Measurements from ENCODE around the gene ZNF26. TPM values are rescaled to one million over a fixed set of nuclear protein-coding genes. Genes with fewer than 3 reads are reported as not detected.

ZNF26 gene
- total RNA-seq, 4 donors from 2014 or later = 6.7 to 9.8 (median 9.2) TPM

DNA sequence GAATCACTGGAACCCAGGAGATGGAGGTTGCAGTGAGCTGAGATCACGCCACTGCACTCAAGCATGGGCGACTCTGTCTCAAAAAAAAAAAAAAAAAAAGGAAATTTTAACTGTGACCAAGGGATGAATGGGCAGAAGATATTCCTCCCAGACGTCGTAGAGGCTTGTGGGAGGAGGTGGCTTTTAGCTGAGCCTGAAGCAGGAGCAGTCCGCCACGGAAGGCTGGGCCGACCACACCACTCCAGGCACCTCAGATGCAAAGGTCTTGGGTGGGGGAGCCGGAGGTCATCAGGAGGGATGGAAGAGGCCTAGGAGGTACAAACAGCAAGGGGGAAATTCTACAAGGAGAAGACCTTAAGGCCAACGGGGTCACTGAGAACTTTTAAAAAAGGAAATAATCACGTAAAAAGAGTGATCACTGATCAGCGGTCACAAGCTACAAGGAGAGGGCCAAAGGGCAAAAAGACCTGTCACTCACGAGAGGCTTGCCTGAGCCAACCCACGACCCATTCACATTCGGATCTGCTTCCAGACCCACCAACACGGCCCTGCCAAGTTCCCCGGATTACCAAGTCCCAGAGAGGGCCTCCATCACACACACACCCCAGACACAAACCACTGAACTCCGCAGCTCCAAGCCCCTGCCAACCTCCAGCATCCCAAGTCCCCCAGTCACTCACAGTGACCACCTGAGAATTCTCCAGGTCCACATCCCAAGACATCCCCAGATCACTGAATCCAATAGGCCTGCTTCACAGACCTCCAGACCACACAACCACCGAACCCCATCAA is 33.6 kb upstream of the ZNF26 start:
- H3K4me3 ChIP-seq = no peak overlapping the region
- H3K27me3 ChIP-seq = no peaks in the 10 kb centered on the region
- peaks cover 0 to 30% (median 5%) of the 10 kb centered on the region in 3 donors for H3K4me1 ChIP-seq
- H3K36me3 ChIP-seq = peaks cover 0 to 29% of the 10 kb centered on the region in 2 donors
- H3K9me3 ChIP-seq = peaks cover 0 to 51% (median 0%) of the 10 kb centered on the region in 3 donors
- TF ChIP-seq POLR2A (IDR thresholded peaks at IDR 0.05) (no peak), CTCF (IDR thresholded peaks at IDR 0.05) (no peak), EP300 (IDR thresholded peaks at IDR 0.05) (no peak), POLR2AphosphoS5 (IDR thresholded peaks at IDR 0.05) (no peak)
- no peak for ATAC-seq
- no peak overlapping the region for H3K27ac ChIP-seq
- 94 to 96% methylated on average over 8 to 17 of the region's 18 CpGs for WGBS, 2 donors (ENCODE audit: low coverage in 1 of 2)

DNA sequence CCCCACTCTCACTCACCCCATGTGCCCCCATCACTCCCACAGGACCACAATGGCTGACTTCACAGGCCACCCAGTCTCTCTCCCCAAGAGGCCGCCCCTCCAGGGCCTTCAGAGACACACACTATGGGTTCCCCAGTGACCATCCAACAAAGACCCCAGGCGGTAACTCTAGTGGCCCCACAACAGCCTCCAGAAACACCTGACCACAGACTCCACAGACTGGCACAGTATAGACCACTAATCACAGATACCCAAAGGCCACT is 33.1 kb upstream of the ZNF26 start:
- peaks cover 0 to 46% (median 0%) of the 10 kb centered on the region in 3 donors for H3K9me3 ChIP-seq

GRCh38 chr12:132953771-132954170 is 32.4 kb upstream of the ZNF26 start:
- no peak for TF ChIP-seq POLR2A (IDR thresholded peaks at IDR 0.05)
- TF ChIP-seq CTCF (IDR thresholded peaks at IDR 0.05) = no peak
- TF ChIP-seq POLR2AphosphoS5 (IDR thresholded peaks at IDR 0.05) = no peak
- TF ChIP-seq EP300 (IDR thresholded peaks at IDR 0.05) = no peak
- peaks cover 0 to 39% (median 2%) of the 10 kb centered on the region in 3 donors for H3K9me3 ChIP-seq
- ATAC-seq = no peak
- no peaks in the 10 kb centered on the region for H3K27me3 ChIP-seq
- no peak overlapping the region for H3K27ac ChIP-seq
- H3K4me1 ChIP-seq = peaks cover 0 to 34% (median 5%) of the 10 kb centered on the region in 3 donors
- H3K4me3 ChIP-seq = no peak overlapping the region
- 97% methylated on average over 5 to 7 of the region's 7 CpGs for WGBS, 2 donors (ENCODE audit: low coverage in 1 of 2)
- peaks cover 0 to 17% of the 10 kb centered on the region in 2 donors for H3K36me3 ChIP-seq

More for the DNA sequence above, 33.1 kb upstream of the ZNF26 start:
- 100% methylated on average over 1 of the region's 2 CpGs for WGBS, 2 donors (ENCODE audit: low coverage in 1 of 2)
- peaks cover 0 to 24% of the 10 kb centered on the region in 2 donors for H3K36me3 ChIP-seq
- TF ChIP-seq POLR2A (IDR thresholded peaks at IDR 0.05) (no peak), POLR2AphosphoS5 (IDR thresholded peaks at IDR 0.05) (no peak), EP300 (IDR thresholded peaks at IDR 0.05) (no peak), CTCF (IDR thresholded peaks at IDR 0.05) (no peak)
- H3K4me3 ChIP-seq = no peak overlapping the region
- H3K27me3 ChIP-seq = no peaks in the 10 kb centered on the region
- peaks cover 0 to 34% (median 5%) of the 10 kb centered on the region in 3 donors for H3K4me1 ChIP-seq
- ATAC-seq = no peak
- H3K27ac ChIP-seq = no peak overlapping the region

GRCh38 chr12:132954471-132955048 is 31.6 kb upstream of the ZNF26 start:
- Histone ChIP-seq H3K27ac (peak overlapping the region in 3 of 4 donors; percentile 86 to 98 (median 93)), H3K27me3 (no peaks in the 10 kb centered on the region), H3K4me3 (peak overlapping the region; percentile 69 to 71), H3K36me3 (peaks cover 0 to 9% of the 10 kb centered on the region in 2 donors), H3K4me1 (peaks cover 0 to 34% (median 5%) of the 10 kb centered on the region in 3 donors), H3K9me3 (peaks cover 0 to 31% (median 2%) of the 10 kb centered on the region in 3 donors)
- 82 to 84% methylated on average over 2 to 7 of the region's 14 CpGs for WGBS, 2 donors (ENCODE audit: low coverage in 1 of 2)
- no peak for TF ChIP-seq POLR2A (IDR thresholded peaks at IDR 0.05)
- TF ChIP-seq EP300 (IDR thresholded peaks at IDR 0.05) = no peak
- TF ChIP-seq POLR2AphosphoS5 (IDR thresholded peaks at IDR 0.05) = no peak
- TF ChIP-seq CTCF (IDR thresholded peaks at IDR 0.05) = no peak
- ATAC-seq = no peak

All from gastroesophageal sphincter (tissue), 4 donors.